Right atrium auricular region (tissue), 2 donors: Measurements from ENCODE around the gene PTH1R. TPM values are rescaled to one million over a fixed set of nuclear protein-coding genes. Genes with fewer than 3 reads are reported as not detected.

Experiments
- DNase-seq: peaks from one replicate; pipeline ENCODE4 v3.0.0-alpha.2; 2019; ENCODE audit warnings: low spot score
- H3K27ac ChIP-seq, 2 donors: fragments of 200-600 bp; sonication (generic); 1 replicate in 1 of 2; 2 replicates in 1 of 2; pipeline ENCODE4 v1.5.1; 2016 to 2019
- H3K27me3 ChIP-seq, 2 donors: fragments of 200-600 bp; sonication (generic); one replicate each; pipeline versions ENCODE4 v1.5.1 to v1.6.0; 2017 to 2019
- H3K36me3 ChIP-seq: fragments of 200-600 bp; sonication (generic); one replicate; pipeline ENCODE4 v1.5.1; 2016
- H3K4me1 ChIP-seq, 2 donors: fragments of 200-600 bp; sonication (generic); one replicate each; pipeline versions ENCODE4 v1.5.1 to v1.6.0; 2017 to 2019
- H3K4me3 ChIP-seq, 2 donors: fragments of 200-600 bp; sonication (generic); 1 replicate in 1 of 2; 2 replicates in 1 of 2; pipeline ENCODE4 v1.5.1; 2017 to 2019; ENCODE audit warnings: mild to moderate bottlenecking in 1 of 2, moderate library complexity in 1 of 2
- H3K9me3 ChIP-seq, 2 donors: fragments of 200-600 bp; sonication (generic); one replicate each; pipeline ENCODE4 v1.5.1; 2019
- CTCF ChIP-seq, 2 donors: fragments of 200-600 bp; sonication (generic); IDR thresholded peaks; one replicate each; pipeline ENCODE4 v1.5.1; 2019; ENCODE audit warnings: antibody characterized with exemption in 2 of 2
- total RNA-seq, 2 donors: library from RNA; depleted of rRNA; stranded (reverse); fragments of >200 nt; gene quantifications; one replicate each; pipeline ENCODE4 v1.1.0, GENCODE V29; 2016

PTH1R gene
- total RNA-seq, 2 donors from 2014 or later = 7.2 to 10.1 TPM

- Histone ChIP-seq H3K4me1 (peaks cover 0 to 85% of the 10 kb centered on the region in 2 donors), H3K27ac (peak overlapping the region; percentile 85 to 91), H3K36me3 (peaks cover 45% of the 10 kb centered on the region), H3K27me3 (no peaks in the 10 kb centered on the region), H3K4me3 (no peak overlapping the region), H3K9me3 (no peaks in the 10 kb centered on the region)
- no peak for TF ChIP-seq CTCF (IDR thresholded peaks at IDR 0.05)
- DNase-seq = no peak
These were observed 48.9 kb downstream of the PTH1R start for GRCh38 chr3:46926447-46926846.

- Histone ChIP-seq H3K27me3 (no peaks in the 10 kb centered on the region), H3K9me3 (no peaks in the 10 kb centered on the region), H3K4me3 (no peak overlapping the region), H3K27ac (peak overlapping the region; percentile 85 to 91), H3K36me3 (peaks cover 39% of the 10 kb centered on the region), H3K4me1 (peaks cover 0 to 91% of the 10 kb centered on the region in 2 donors)
- TF ChIP-seq CTCF (IDR thresholded peaks at IDR 0.05) = no peak
- DNase-seq = no peak
These were observed 49.6 kb downstream of the PTH1R start for GRCh38 chr3:46926871-46927717.

GRCh38 chr3:46927718-46928073 lies 50.2 kb downstream of the PTH1R start:
- Histone ChIP-seq H3K9me3 (no peaks in the 10 kb centered on the region), H3K4me1 (peaks cover 0 to 97% of the 10 kb centered on the region in 2 donors), H3K27me3 (no peaks in the 10 kb centered on the region), H3K4me3 (no peak overlapping the region), H3K36me3 (peaks cover 33% of the 10 kb centered on the region), H3K27ac (peak overlapping the region; percentile 85 to 91)
- no peak for DNase-seq
- TF ChIP-seq CTCF (IDR thresholded peaks at IDR 0.05) = no peak

GRCh38 chr3:46928282-46928681 lies 50.8 kb downstream of the PTH1R start:
- Histone ChIP-seq H3K9me3 (no peaks in the 10 kb centered on the region), H3K36me3 (peaks cover 27% of the 10 kb centered on the region), H3K4me1 (peaks cover 0 to 100% of the 10 kb centered on the region in 2 donors), H3K4me3 (no peak overlapping the region), H3K27ac (peak overlapping the region; percentile 85 to 91), H3K27me3 (no peaks in the 10 kb centered on the region)
- no peak for TF ChIP-seq CTCF (IDR thresholded peaks at IDR 0.05)
- no peak for DNase-seq

GRCh38 chr3:46929324-46929723 lies 51.8 kb downstream of the PTH1R start:
- H3K4me1 ChIP-seq = peaks cover 0 to 100% of the 10 kb centered on the region in 2 donors
- H3K27me3 ChIP-seq = no peaks in the 10 kb centered on the region
- no peak for DNase-seq
- H3K9me3 ChIP-seq = no peaks in the 10 kb centered on the region
- H3K27ac ChIP-seq = peak overlapping the region; percentile 85 to 91
- no peak for TF ChIP-seq CTCF (IDR thresholded peaks at IDR 0.05)
- H3K36me3 ChIP-seq = peaks cover 16% of the 10 kb centered on the region
- no peak overlapping the region for H3K4me3 ChIP-seq
